HG03025 (cell line): Measurements from ENCODE around the gene GALR1.

Experiments
- ATAC-seq: cut with Tn5 transposase; IDR thresholded peaks from one replicate; pipeline ENCODE4 v1.9.1; 2021; ENCODE audit warnings: mild to moderate bottlenecking, moderate library complexity; ENCODE audit not compliant: unreplicated experiment, low FRiP score

Gene GALR1

DNA sequence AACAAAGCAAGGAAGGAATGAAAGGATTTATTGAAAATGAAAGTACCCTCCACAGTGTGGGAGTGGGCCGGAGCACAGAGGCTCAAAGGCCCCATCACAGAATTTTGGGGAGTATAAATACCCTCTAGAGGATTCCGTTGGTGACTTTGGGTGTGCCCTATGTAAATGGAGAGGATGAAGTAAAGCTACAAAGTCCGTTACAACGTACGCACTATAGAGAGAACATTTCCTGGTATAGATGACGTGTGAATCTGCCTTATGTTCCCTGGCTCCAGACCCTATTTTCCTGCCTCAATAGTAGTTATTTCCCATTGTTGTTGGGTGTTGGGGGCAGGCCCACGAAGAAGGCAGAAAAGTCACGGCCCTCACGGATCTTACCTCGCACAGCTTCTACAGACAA lies 65.3 kb downstream of the GALR1 start:
- no peak for ATAC-seq

DNA sequence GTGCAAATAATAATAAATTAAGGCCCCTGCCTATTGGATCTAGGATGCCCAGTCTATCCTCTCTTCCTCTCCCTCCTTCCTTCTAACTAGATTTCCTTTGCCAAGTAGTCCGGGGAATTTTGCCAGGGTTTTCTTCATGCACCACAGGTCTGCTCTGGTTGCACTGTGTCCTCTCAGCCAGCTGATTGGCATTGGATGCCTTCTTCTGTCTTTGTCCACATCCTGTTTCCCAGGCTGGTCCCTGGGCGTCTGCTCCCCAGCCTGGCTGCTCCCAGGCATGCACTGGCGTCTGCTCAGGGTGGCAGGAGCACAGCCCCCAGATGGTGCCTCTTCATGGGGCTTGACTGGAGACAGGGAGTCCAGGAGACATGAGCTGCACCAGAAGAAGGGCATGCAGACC lies 66.4 kb downstream of the GALR1 start:
- no peak for ATAC-seq

DNA sequence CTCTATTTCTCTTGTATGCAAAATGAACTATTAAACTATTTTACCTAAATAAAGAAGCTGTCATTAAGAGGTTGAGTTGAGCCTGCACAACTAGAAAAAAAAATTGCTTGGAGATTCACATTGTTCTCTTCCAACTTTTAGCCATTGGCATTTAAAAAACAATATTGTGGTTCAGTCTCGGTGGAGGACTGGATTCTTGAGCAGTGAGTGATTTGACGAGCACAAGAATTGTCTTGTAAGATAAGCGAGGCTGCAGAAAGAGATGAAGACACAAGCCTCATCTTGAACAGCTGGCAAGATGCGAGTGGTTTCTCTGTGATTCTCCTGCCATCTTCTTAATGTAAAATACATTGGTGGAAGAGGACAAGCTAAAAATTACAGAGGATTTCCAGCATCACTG lies 67.0 kb downstream of the GALR1 start:
- no peak for ATAC-seq

DNA sequence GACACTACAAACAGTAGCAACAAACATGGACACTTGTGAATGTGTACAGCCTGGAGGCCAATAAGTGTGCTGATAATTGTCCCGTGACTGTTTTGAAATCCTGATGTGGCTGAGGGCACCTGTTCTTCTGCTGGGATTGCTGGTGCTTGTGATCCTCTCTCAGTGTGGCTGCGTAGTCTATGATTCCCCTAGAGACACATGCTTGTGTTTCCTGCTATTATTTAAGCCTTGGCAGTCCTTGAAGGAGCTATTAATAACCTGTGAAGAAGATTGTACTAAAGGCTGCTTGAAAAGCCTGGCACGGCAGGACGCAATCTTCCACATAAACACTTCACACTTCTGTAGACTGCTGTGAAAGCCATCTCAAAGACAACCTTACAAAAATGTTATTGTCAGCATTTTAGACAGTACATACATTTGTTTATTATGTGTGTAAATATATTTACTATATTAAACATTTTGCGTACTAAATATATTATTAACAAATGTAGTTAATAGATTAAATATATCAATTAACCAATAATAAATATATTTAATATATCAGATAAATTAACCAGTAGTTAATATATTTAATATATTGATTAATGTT lies 71.4 kb downstream of the GALR1 start:
- no peak for ATAC-seq

DNA sequence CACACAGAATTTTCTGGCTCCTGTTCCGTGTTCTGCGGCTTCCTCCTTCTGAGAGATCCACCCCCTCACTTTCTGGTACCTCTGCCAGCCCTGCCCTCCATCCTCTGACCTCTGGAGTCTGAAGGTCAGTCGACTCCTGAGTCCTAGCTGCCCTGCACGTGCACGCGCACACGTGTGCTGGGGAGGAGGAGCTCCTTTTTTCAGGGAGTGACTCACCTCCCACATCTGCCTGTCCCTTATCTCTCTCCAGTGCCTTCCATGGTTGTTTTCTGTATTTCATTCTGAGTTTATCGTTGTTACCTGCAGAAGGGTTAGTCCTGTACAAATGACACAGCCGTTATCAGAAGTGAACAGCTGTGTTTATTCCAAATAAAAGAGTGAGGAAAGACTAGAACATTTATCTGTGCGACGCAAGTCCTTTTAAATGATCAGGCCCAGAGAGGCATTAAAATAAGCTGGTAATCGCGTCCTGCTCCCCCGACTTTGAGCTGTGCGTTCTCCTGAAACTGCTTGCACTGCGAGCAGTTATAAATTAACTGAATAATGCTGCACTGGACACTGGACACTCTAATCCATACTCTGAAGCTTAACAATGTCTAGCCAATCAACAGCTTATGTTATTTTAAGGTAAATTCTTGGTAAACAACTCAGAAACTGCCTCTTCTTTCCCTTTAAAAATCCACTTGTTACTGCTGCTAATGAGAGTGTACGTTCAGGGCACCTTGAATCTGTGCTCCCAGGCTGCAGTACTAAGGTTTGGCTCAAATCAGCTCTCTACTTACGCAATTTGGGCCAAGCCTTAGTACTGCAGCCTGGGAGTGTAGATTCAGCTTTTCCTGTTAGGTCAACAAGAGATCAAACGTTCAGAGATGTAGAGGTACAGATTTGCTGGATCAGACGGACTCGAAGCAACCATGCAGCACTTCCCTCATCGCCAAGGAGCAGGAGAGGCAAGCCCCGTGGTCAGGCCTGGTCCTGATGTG lies 72.5 kb downstream of the GALR1 start:
- no peak for ATAC-seq

DNA sequence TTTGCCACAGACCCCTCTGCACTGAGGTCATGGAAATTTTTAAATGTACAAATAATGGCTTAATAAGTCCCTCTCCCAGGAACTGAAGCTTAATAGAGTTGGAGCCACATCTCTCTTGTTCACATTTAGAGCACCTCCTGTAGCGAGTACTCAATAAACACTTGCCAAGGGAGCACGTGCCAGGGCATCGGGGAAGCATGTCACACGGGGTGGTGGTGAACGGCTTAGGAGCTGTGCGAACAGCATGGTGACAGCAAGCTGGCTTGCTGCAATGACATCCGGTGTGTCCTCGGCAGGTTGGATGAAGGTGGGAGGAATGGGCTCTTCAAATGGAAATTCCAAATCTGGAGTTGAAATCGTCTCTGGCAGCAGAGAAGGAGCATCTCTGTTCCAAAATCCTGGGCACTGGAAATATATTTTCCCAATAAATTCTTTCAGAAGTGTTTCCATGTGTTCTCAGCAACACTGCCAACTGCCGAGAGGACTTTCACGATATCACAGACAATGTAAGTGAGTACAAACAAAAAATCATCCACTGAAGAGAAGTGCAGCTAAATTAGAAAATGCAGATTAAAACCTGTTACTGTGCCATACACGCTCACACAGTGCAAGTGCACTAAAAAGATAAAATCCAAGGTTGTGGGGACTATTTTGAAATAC lies 74.1 kb downstream of the GALR1 start:
- ATAC-seq = no peak
